H1 (cell line): ENCODE results near the gene NIPAL1. TPM values are rescaled to one million over a fixed set of nuclear protein-coding genes. Genes with fewer than 3 reads are reported as not detected.

ENCODE experiments used
- CBX5 ChIP-seq: fragments of 300-800, 300-1000 bp; sonication (generic); IDR thresholded peaks from 2 replicates; pipeline ENCODE4 v1.7.1; 2016; ENCODE audit warnings: antibody characterized with exemption, low read length, low read depth
- GTF2F1 ChIP-seq: IDR thresholded peaks from 2 replicates; pipeline ENCODE4 v1.6.1; 2012; ENCODE audit warnings: low read depth, low read length, improper control_type of control experiment, borderline replicate concordance
- MAX ChIP-seq: IDR thresholded peaks from 2 replicates; pipeline ENCODE4 v1.6.1; 2012; ENCODE audit warnings: inconsistent platforms
- polyA plus RNA-seq, 7 experiments: library from polyadenylated mRNA; depleted of rRNA in 3 of 7; stranded (reverse) in 5 of 7; unstranded in 2 of 7; fragments of >200 nt in 5 of 7; fragments of 200-250 nt in 2 of 7; gene quantifications; 1 replicate in 5 of 7; 2 replicates in 1 of 7; 4 replicates in 1 of 7; pipeline versions ENCODE4 v1.2.1 to v1.2.3, GENCODE V29; 2011 to 2013; ENCODE audit warnings: missing spikeins in 2 of 7, mixed read lengths in 2 of 7
- total RNA-seq: library from RNA; stranded (reverse); fragmentation: NEBNext Ultra II Directional; extraction: Animal tissue kit (Norgen Biotek cat#: 25700); gene quantifications from 2 replicates; pipeline ENCODE4 v1.2.1, GENCODE V29; 2021

NIPAL1 gene
- total and polyA plus RNA-seq, 2 of the 8 experiments (the other 6 are each of a cell fraction or from before 2014, with no cell fraction given) = 1.4 to 4.9 TPM

GRCh38 chr4:48015678-48016077, 894 bp upstream of the NIPAL1 start (continued):
- TF ChIP-seq MAX (no peak), CBX5 (no peak), GTF2F1 (no peak)
- TF ChIP-seq, all 59 proteins: peak for 0
